Thoracic aorta (tissue), 2 donors: ENCODE data around the gene ZFPM1. TPM values are rescaled to one million over a fixed set of nuclear protein-coding genes. Genes with fewer than 3 reads are reported as not detected.

Source experiments
- ATAC-seq: fragments of 150-250 bp; one replicate; pipeline ENCODE4 v1.8.0; 2017; ENCODE audit warnings: low read depth; ENCODE audit not compliant: insufficient number of reproducible peaks, low FRiP score
- DNase-seq: peaks from one replicate; pipeline ENCODE4 v3.0.0-alpha.2; 2020; ENCODE audit warnings: low spot score
- H3K27ac ChIP-seq, 2 donors: fragments of 200-600 bp; sonication (generic); 1 replicate in 1 of 2; 2 replicates in 1 of 2; pipeline ENCODE4 v1.5.1; 2016; ENCODE audit warnings: mild to moderate bottlenecking in 2 of 2, moderate library complexity in 2 of 2
- H3K27me3 ChIP-seq: fragments of 200-600 bp; sonication (generic); replicated peaks from 2 replicates; pipeline ENCODE4 v1.6.0; 2016; ENCODE audit warnings: mild to moderate bottlenecking; ENCODE audit not compliant: insufficient read depth
- H3K36me3 ChIP-seq: fragments of 200-600 bp; sonication (generic); one replicate; pipeline ENCODE4 v1.5.1; 2016
- H3K4me1 ChIP-seq, 2 donors: fragments of 200-600 bp; sonication (generic); 1 replicate in 1 of 2; 2 replicates in 1 of 2; pipeline versions ENCODE4 v1.5.1 to v1.6.0; 2016; ENCODE audit warnings: low read depth in 2 of 2, mild to moderate bottlenecking in 1 of 2; ENCODE audit not compliant: control insufficient read depth in 1 of 2
- H3K4me3 ChIP-seq: fragments of 200-600 bp; sonication (generic); 2 replicates; pipeline ENCODE4 v1.5.1; 2016; ENCODE audit warnings: mild to moderate bottlenecking
- H3K9me3 ChIP-seq: fragments of 200-600 bp; sonication (generic); 2 replicates; pipeline ENCODE4 v1.5.1; 2016
- total RNA-seq, 2 donors: library from RNA; depleted of rRNA; stranded (reverse); fragments of >200 nt; gene quantifications; one replicate each; pipeline versions ENCODE4 v1.1.0 to v1.2.3, GENCODE V29; 2016
- TF ChIP-seq, protein P1 (sequence below): fragments of 200-600 bp; sonication (generic); IDR thresholded peaks from one replicate; pipeline ENCODE4 v1.5.1; 2019; ENCODE audit warnings: antibody characterized with exemption

ZFPM1 gene
- total RNA-seq, 2 donors from 2014 or later = 1.8 to 2.5 TPM

DNA sequence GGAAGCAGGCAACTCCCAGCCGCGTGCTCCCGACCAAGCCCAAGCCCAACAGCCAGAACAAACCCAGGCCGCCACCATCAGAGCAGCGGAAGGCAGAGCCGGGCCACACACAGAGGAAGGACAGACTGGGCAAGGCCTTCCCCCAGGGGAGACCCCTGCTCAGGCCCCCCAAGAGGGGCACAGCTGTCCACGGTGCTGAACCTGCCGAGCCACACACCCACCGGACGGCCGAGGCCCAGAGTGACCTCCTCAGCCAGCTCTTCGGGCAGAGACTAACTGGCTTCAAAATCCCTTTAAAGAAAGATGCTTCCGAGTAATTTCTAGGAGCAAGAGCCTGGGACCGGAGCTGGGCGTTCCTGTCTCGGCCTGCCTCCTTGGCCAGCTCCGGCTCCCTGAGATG lies 14.1 kb upstream of the ZFPM1 start:
- DNase-seq (no peak), ATAC-seq (no peak)
- Histone ChIP-seq H3K36me3 (no peaks in the 10 kb centered on the region), H3K27ac (no peak overlapping the region), H3K4me1 (peaks cover 0 to 7% of the 10 kb centered on the region in 2 donors), H3K4me3 (no peak overlapping the region), H3K9me3 (no peaks in the 10 kb centered on the region), H3K27me3 (no peaks in the 10 kb centered on the region)
- TF ChIP-seq, protein P1, sequence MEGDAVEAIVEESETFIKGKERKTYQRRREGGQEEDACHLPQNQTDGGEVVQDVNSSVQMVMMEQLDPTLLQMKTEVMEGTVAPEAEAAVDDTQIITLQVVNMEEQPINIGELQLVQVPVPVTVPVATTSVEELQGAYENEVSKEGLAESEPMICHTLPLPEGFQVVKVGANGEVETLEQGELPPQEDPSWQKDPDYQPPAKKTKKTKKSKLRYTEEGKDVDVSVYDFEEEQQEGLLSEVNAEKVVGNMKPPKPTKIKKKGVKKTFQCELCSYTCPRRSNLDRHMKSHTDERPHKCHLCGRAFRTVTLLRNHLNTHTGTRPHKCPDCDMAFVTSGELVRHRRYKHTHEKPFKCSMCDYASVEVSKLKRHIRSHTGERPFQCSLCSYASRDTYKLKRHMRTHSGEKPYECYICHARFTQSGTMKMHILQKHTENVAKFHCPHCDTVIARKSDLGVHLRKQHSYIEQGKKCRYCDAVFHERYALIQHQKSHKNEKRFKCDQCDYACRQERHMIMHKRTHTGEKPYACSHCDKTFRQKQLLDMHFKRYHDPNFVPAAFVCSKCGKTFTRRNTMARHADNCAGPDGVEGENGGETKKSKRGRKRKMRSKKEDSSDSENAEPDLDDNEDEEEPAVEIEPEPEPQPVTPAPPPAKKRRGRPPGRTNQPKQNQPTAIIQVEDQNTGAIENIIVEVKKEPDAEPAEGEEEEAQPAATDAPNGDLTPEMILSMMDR = no peak

DNA sequence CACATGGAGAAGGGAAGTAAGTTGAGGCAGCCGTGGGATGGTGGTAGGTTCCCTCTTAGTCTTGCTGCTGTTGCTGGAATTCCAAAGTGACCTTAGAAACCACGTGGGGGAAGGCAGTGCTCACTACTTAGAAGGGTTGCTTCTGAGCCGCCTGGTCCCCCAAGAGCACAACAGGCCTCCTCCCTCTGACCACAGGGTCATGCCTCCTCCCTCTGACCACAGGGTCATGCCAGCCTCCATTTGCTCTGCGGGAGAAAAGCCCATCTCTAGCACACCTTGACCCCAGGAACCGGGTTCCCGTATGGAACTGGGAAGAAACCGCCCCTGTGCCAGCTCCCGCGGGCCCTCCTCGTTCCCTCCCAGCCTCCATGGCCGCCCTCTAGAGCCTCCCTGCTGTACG lies 13.4 kb upstream of the ZFPM1 start:
- Histone ChIP-seq H3K36me3 (no peaks in the 10 kb centered on the region), H3K9me3 (no peaks in the 10 kb centered on the region), H3K27me3 (no peaks in the 10 kb centered on the region), H3K4me3 (no peak overlapping the region), H3K4me1 (peaks cover 0 to 7% of the 10 kb centered on the region in 2 donors), H3K27ac (no peak overlapping the region)
- ATAC-seq (no peak), DNase-seq (no peak)
- TF ChIP-seq, protein P1 = no peak

DNA sequence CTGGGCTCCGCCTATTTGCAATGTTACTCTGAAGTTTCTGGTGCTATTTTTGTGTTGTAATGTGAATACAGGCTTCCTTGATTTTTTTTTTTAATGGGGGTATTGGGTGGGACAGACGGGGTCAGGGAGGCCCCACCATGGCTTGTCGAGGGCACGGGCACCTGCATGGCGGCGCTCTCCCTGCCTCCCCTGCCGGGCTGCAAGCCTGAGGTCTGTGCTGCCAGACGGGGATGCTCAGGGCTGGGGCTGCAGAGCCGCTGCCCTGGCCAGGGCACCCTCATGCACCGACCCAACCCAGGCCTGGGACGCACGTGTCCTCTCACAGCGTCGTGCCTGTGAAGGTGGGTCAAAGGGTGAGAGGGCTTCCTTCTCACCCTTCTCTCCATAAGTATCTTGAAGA lies 13.0 kb upstream of the ZFPM1 start:
- Histone ChIP-seq H3K4me1 (peaks cover 0 to 7% of the 10 kb centered on the region in 2 donors), H3K36me3 (no peaks in the 10 kb centered on the region), H3K27me3 (no peaks in the 10 kb centered on the region), H3K9me3 (no peaks in the 10 kb centered on the region), H3K27ac (no peak overlapping the region), H3K4me3 (no peak overlapping the region)
- no peak for ATAC-seq
- TF ChIP-seq, protein P1 = no peak
- DNase-seq = no peak

DNA sequence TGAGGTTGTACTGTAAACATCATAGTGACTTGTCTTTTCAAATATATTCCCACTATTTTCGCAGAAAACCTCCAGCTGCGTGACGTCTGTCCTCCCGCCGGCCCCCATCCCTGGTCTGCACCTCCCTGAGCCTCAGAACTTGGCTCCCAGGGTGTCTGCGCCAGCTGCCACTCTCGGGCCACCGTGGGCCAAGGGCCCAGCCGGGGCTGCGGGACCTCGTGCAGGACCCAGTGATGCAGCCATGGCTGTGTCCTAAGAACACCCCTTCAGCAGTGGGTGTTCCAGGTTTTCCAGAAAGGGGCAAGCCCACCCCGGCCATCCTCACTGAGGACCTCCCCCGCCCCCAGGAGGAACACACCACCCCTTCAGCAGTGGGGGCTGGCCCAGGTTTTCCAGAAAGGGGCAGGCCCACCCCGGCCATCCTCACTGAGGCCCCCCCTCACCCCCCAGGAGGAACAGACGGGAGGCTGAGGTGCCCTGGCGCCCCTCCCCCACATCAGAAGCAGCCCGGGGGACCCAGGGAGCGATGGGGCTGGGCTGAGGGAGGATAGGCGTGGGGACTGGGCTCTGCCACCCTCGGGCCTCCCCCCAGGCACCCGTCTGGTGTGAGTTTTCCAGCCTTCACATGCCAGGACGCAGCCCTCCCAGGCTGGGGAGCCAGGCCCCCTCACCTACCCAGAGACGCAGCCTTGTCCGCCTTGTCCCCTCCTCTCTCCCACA lies 12.2 kb upstream of the ZFPM1 start:
- Histone ChIP-seq H3K4me1 (peaks cover 0 to 7% of the 10 kb centered on the region in 2 donors), H3K27ac (no peak overlapping the region), H3K4me3 (no peak overlapping the region), H3K36me3 (no peaks in the 10 kb centered on the region), H3K9me3 (no peaks in the 10 kb centered on the region), H3K27me3 (no peaks in the 10 kb centered on the region)
- ATAC-seq (no peak), DNase-seq (no peak)
- TF ChIP-seq, protein P1 = no peak

DNA sequence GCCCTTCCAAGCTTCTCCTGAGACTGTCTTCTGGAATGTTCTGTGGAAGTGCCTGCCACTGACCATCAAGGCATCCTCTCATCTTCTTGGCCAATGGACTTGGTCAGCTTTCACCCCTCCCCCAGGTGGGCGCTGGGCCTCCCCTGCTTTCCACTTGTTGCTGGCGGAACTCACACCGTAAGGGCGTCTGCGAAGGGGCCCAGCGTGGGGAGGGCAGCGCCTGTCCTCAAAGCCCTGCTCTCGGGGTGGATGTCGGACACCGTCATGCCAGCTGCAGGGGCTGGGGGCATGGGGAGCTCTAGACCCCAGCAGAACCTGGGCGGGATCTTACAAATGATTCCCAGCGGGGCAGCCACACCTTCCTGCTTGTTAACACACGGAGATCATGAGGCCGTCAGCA lies 11.6 kb upstream of the ZFPM1 start:
- no peaks in the 10 kb centered on the region for H3K36me3 ChIP-seq
- TF ChIP-seq, protein P1 = no peak
- no peak for ATAC-seq
- no peak overlapping the region for H3K27ac ChIP-seq
- no peak for DNase-seq
- H3K27me3 ChIP-seq = no peaks in the 10 kb centered on the region
- H3K4me1 ChIP-seq = peaks cover 0 to 7% of the 10 kb centered on the region in 2 donors
- H3K4me3 ChIP-seq = no peak overlapping the region
- H3K9me3 ChIP-seq = no peaks in the 10 kb centered on the region
